ENCODE measurements around the gene CCDC92. TPM values are rescaled to one million over a fixed set of nuclear protein-coding genes. Genes with fewer than 3 reads are reported as not detected.

CCDC92 gene
- total RNA-seq, 4 donors from 2014 or later = 14.8 to 48.8 (median 21.1) TPM

GRCh38 chr12:123900871-123901376, 71.7 kb downstream of the CCDC92 start:
- peaks cover 0 to 2% (median 0%) of the 10 kb centered on the region in 4 donors for H3K4me1 ChIP-seq
- DNase-seq = no peak
- TF ChIP-seq EP300 (IDR thresholded peaks at IDR 0.05; ENCODE audit: low read depth) = no peak
- TF ChIP-seq POLR2A (IDR thresholded peaks at IDR 0.05) = no peak
- TF ChIP-seq, protein P1, sequence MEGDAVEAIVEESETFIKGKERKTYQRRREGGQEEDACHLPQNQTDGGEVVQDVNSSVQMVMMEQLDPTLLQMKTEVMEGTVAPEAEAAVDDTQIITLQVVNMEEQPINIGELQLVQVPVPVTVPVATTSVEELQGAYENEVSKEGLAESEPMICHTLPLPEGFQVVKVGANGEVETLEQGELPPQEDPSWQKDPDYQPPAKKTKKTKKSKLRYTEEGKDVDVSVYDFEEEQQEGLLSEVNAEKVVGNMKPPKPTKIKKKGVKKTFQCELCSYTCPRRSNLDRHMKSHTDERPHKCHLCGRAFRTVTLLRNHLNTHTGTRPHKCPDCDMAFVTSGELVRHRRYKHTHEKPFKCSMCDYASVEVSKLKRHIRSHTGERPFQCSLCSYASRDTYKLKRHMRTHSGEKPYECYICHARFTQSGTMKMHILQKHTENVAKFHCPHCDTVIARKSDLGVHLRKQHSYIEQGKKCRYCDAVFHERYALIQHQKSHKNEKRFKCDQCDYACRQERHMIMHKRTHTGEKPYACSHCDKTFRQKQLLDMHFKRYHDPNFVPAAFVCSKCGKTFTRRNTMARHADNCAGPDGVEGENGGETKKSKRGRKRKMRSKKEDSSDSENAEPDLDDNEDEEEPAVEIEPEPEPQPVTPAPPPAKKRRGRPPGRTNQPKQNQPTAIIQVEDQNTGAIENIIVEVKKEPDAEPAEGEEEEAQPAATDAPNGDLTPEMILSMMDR (IDR thresholded peaks at IDR 0.05) = no peak
- no peak for TF ChIP-seq POLR2AphosphoS5 (IDR thresholded peaks at IDR 0.05)
- no peak overlapping the region for H3K4me3 ChIP-seq
- H3K27ac ChIP-seq = no peak overlapping the region
- no peaks in the 10 kb centered on the region for H3K36me3 ChIP-seq
- intact Hi-C loops (cut with DNase I; ENCODE audit: low total_unique reads) = no loop called here
- H3K9me3 ChIP-seq = no peaks in the 10 kb centered on the region
- WGBS, 2 donors (ENCODE audit: low coverage in 1 of 2) = 35 to 49% methylated on average over 5 to 9 of the region's 9 CpGs
- no peaks in the 10 kb centered on the region for H3K27me3 ChIP-seq
- in situ Hi-C loops (cut with MboI; ENCODE audit: low pct_ligation_motif_present in 1 of 4, low pct_unique_long_range_greater_than_20kb in 1 of 4, low sequenced_read_pairs in 3 of 4) = loop anchor here in 3 of 4 donors (10.0 kb wide), 1 partner anchor 84 kb away; no protein-coding TSS in a partner anchor

- Histone ChIP-seq H3K9me3 (no peaks in the 10 kb centered on the region), H3K27me3 (no peaks in the 10 kb centered on the region), H3K27ac (no peak overlapping the region), H3K4me1 (no peaks in the 10 kb centered on the region), H3K4me3 (no peak overlapping the region), H3K36me3 (no peaks in the 10 kb centered on the region)
- intact Hi-C loops (cut with DNase I; ENCODE audit: low total_unique reads) = no loop called here
- TF ChIP-seq POLR2AphosphoS5 (IDR thresholded peaks at IDR 0.05) = no peak
- TF ChIP-seq POLR2A (IDR thresholded peaks at IDR 0.05) = no peak
- TF ChIP-seq EP300 (IDR thresholded peaks at IDR 0.05; ENCODE audit: low read depth) = no peak
- TF ChIP-seq, protein P1 (IDR thresholded peaks at IDR 0.05) = no peak
- in situ Hi-C loops (cut with MboI; ENCODE audit: low pct_ligation_motif_present in 1 of 4, low pct_unique_long_range_greater_than_20kb in 1 of 4, low sequenced_read_pairs in 3 of 4) = no loop called here
- WGBS, 2 donors (ENCODE audit: low coverage in 1 of 2) = 80% methylated on average over 9 of the region's 9 CpGs; no CpG with 5 or more reads in 1 of the 2 donors
- DNase-seq = no peak
These were observed 73.3 kb downstream of the CCDC92 start for GRCh38 chr12:123899368-123899767.

DNA sequence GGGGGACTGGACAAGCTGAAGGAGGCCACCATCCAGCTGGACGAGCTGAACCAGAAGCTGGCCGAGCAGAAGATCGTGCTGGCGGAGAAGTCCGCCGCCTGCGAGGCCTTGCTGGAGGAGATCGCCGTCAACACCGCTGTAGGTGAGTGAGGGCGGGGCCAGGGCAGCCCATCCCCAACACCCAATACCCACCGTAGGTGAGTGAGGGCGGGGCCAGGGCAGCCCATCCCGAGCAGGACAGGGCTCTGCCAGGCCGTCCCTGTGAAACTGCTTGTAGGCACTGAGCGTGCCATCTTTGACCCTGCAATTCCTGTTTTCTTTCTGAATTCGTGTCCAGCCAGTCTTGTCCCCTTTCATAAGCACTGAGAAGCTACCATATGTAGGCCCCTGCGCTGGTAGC, 74.0 kb downstream of the CCDC92 start:
- H3K4me1 ChIP-seq = no peaks in the 10 kb centered on the region
- H3K27me3 ChIP-seq = no peaks in the 10 kb centered on the region
- intact Hi-C loops (cut with DNase I; ENCODE audit: low total_unique reads) (no loop called here), in situ Hi-C loops (cut with MboI; ENCODE audit: low pct_ligation_motif_present in 1 of 4, low pct_unique_long_range_greater_than_20kb in 1 of 4, low sequenced_read_pairs in 3 of 4) (no loop called here)
- TF ChIP-seq EP300 (IDR thresholded peaks at IDR 0.05; ENCODE audit: low read depth) = no peak
- TF ChIP-seq POLR2AphosphoS5 (IDR thresholded peaks at IDR 0.05) = no peak
- no peak overlapping the region for H3K27ac ChIP-seq
- no peak for DNase-seq
- WGBS, 2 donors (ENCODE audit: low coverage in 1 of 2) = 73 to 89% methylated on average over 3 to 18 of the region's 18 CpGs
- no peak overlapping the region for H3K4me3 ChIP-seq
- no peaks in the 10 kb centered on the region for H3K36me3 ChIP-seq
- no peaks in the 10 kb centered on the region for H3K9me3 ChIP-seq

GRCh38 chr12:123897221-123897620, 75.4 kb downstream of the CCDC92 start:
- WGBS, 2 donors (ENCODE audit: low coverage in 1 of 2) = 79 to 82% methylated on average over 4 to 5 of the region's 5 CpGs
- Histone ChIP-seq H3K36me3 (no peaks in the 10 kb centered on the region), H3K27me3 (peaks cover 7% of the 10 kb centered on the region), H3K4me3 (no peak overlapping the region), H3K9me3 (no peaks in the 10 kb centered on the region), H3K4me1 (no peaks in the 10 kb centered on the region), H3K27ac (no peak overlapping the region)
- DNase-seq = no peak
- TF ChIP-seq EP300 (IDR thresholded peaks at IDR 0.05; ENCODE audit: low read depth) (no peak), POLR2A (IDR thresholded peaks at IDR 0.05) (no peak), POLR2AphosphoS5 (IDR thresholded peaks at IDR 0.05) (no peak)
- TF ChIP-seq, protein P1 (IDR thresholded peaks at IDR 0.05) = no peak
- intact Hi-C loops (cut with DNase I; ENCODE audit: low total_unique reads) = no loop called here
- in situ Hi-C loops (cut with MboI; ENCODE audit: low pct_ligation_motif_present in 1 of 4, low pct_unique_long_range_greater_than_20kb in 1 of 4, low sequenced_read_pairs in 3 of 4) = no loop called here

- TF ChIP-seq EP300 (IDR thresholded peaks at IDR 0.05; ENCODE audit: low read depth) (no peak), POLR2A (IDR thresholded peaks at IDR 0.05) (no peak), POLR2AphosphoS5 (IDR thresholded peaks at IDR 0.05) (no peak)
- TF ChIP-seq, protein P1 (IDR thresholded peaks at IDR 0.05) = no peak
- in situ Hi-C loops (cut with MboI; ENCODE audit: low pct_ligation_motif_present in 1 of 4, low pct_unique_long_range_greater_than_20kb in 1 of 4, low sequenced_read_pairs in 3 of 4) (no loop called here), intact Hi-C loops (cut with DNase I; ENCODE audit: low total_unique reads) (no loop called here)
- 66 to 69% methylated on average over 8 of the region's 8 CpGs for WGBS, 2 donors (ENCODE audit: low coverage in 1 of 2)
- no peak for DNase-seq
- Histone ChIP-seq H3K4me3 (no peak overlapping the region), H3K9me3 (no peaks in the 10 kb centered on the region), H3K27ac (no peak overlapping the region), H3K4me1 (no peaks in the 10 kb centered on the region), H3K27me3 (peaks cover 7% of the 10 kb centered on the region), H3K36me3 (no peaks in the 10 kb centered on the region)
These were observed 75.9 kb downstream of the CCDC92 start for GRCh38 chr12:123896767-123897166.
